GM10266 (cell line): ENCODE data around the gene KLHL3.

Experiments used
- DNase-seq: peaks from one replicate; pipeline ENCODE4 v3.0.0; 2012; ENCODE audit errors: extremely low spot score
- CTCF ChIP-seq: IDR thresholded peaks from 2 replicates; pipeline ENCODE4 v1.5.1; 2012; ENCODE audit warnings: mild to moderate bottlenecking, low read depth; ENCODE audit not compliant: control insufficient read depth, insufficient read depth; ENCODE audit errors: missing control alignments

KLHL3 gene

GRCh38 chr5:137716337-137716736 lies 19.6 kb downstream of the KLHL3 start:
- no peak for DNase-seq
- TF ChIP-seq CTCF = no peak

GRCh38 chr5:137715456-137715855 lies 20.4 kb downstream of the KLHL3 start:
- no peak for TF ChIP-seq CTCF
- DNase-seq = no peak

GRCh38 chr5:137714946-137715345 lies 20.9 kb downstream of the KLHL3 start:
- TF ChIP-seq CTCF = no peak
- no peak for DNase-seq

- no peak for TF ChIP-seq CTCF
- DNase-seq = no peak
These were observed 21.4 kb downstream of the KLHL3 start for GRCh38 chr5:137714494-137714893.

- no peak for TF ChIP-seq CTCF
- no peak for DNase-seq
These were observed 23.7 kb downstream of the KLHL3 start for GRCh38 chr5:137712139-137712667.

- no peak for TF ChIP-seq CTCF
- DNase-seq = no peak
These were observed 25.8 kb downstream of the KLHL3 start for GRCh38 chr5:137710086-137710485.

GRCh38 chr5:137708796-137709559 lies 26.9 kb downstream of the KLHL3 start:
- TF ChIP-seq CTCF = no peak
- no peak for DNase-seq
